ENCODE results near the gene MYCBP2.

The MYCBP2 gene

GRCh38 chr13:77022341-77022740 lies 304.6 kb downstream of the MYCBP2 start:
- H2BK15ac ChIP-seq (replicated peaks; ENCODE audit: low read depth) = no peak overlapping the region
- peaks cover 9% of the 10 kb centered on the region for H3K79me1 ChIP-seq (ENCODE audit: low read length)
- H3K4me1 ChIP-seq (ENCODE audit: control insufficient read depth, low read depth, low read length) = peaks cover 6% of the 10 kb centered on the region
- no peaks in the 10 kb centered on the region for H3K27me3 ChIP-seq (ENCODE audit: insufficient read depth, low read length, poor library complexity)
- H2BK120ac ChIP-seq (ENCODE audit: low read depth, low read length) = no peak overlapping the region
- no CpG with 5 or more reads among the region's 3 CpGs for WGBS (ENCODE audit: extremely low coverage, insufficient coverage, low lambda C conversion rate)
- H3K56ac ChIP-seq (ENCODE audit: low read length) = no peak overlapping the region
- H3K9ac ChIP-seq (ENCODE audit: low read length) = no peak overlapping the region
- DNase-seq = no peak
- no peaks in the 10 kb centered on the region for H3K36me3 ChIP-seq (ENCODE audit: control insufficient read depth, insufficient read depth, low read length)
- peak overlapping the region; percentile 51 for H3K18ac ChIP-seq (ENCODE audit: low read length)
- no peak overlapping the region for H3K4me2 ChIP-seq (ENCODE audit: low read length)
- H4K8ac ChIP-seq (ENCODE audit: low read depth, low read length) = no peak overlapping the region
- H4K5ac ChIP-seq (ENCODE audit: low read length) = no peak overlapping the region
- no peak overlapping the region for H2BK5ac ChIP-seq (ENCODE audit: low read length)
- H3K23ac ChIP-seq (ENCODE audit: low read length) = peak overlapping the region; percentile 50
- no peak overlapping the region for H3K4me3 ChIP-seq (ENCODE audit: low read length)
- H3K79me2 ChIP-seq (ENCODE audit: control insufficient read depth, insufficient read depth, low read length) = peaks cover 45% of the 10 kb centered on the region
- no peak overlapping the region for H3K27ac ChIP-seq (ENCODE audit: low read depth, low read length)
- H3K4ac ChIP-seq (ENCODE audit: low read depth, low read length) = no peak overlapping the region
- H2AK5ac ChIP-seq (ENCODE audit: low read length) = no peak overlapping the region

GRCh38 chr13:77019756-77020155 lies 307.1 kb downstream of the MYCBP2 start:
- Histone ChIP-seq H3K27me3 (ENCODE audit: insufficient read depth, low read length, poor library complexity) (no peaks in the 10 kb centered on the region), H3K36me3 (ENCODE audit: control insufficient read depth, insufficient read depth, low read length) (no peaks in the 10 kb centered on the region), H3K23ac (ENCODE audit: low read length) (no peak overlapping the region), H3K9ac (ENCODE audit: low read length) (no peak overlapping the region), H3K4me2 (ENCODE audit: low read length) (no peak overlapping the region), H3K4me1 (ENCODE audit: control insufficient read depth, low read depth, low read length) (peaks cover 6% of the 10 kb centered on the region), H3K79me2 (ENCODE audit: control insufficient read depth, insufficient read depth, low read length) (peaks cover 30% of the 10 kb centered on the region), H3K27ac (ENCODE audit: low read depth, low read length) (no peak overlapping the region), H3K4me3 (ENCODE audit: low read length) (no peak overlapping the region), H2BK5ac (ENCODE audit: low read length) (no peak overlapping the region), H4K8ac (ENCODE audit: low read depth, low read length) (no peak overlapping the region), H3K56ac (ENCODE audit: low read length) (no peak overlapping the region), H3K4ac (ENCODE audit: low read depth, low read length) (no peak overlapping the region), H2BK15ac (replicated peaks; ENCODE audit: low read depth) (no peak overlapping the region), H3K18ac (ENCODE audit: low read length) (no peak overlapping the region), H2BK120ac (ENCODE audit: low read depth, low read length) (no peak overlapping the region), H2AK5ac (ENCODE audit: low read length) (no peak overlapping the region), H4K5ac (ENCODE audit: low read length) (no peak overlapping the region), H3K79me1 (ENCODE audit: low read length) (peaks cover 9% of the 10 kb centered on the region)
- no peak for DNase-seq

- Histone ChIP-seq H3K4me1 (ENCODE audit: control insufficient read depth, low read depth, low read length) (no peaks in the 10 kb centered on the region), H3K4me2 (ENCODE audit: low read length) (no peak overlapping the region), H2BK120ac (ENCODE audit: low read depth, low read length) (no peak overlapping the region), H3K36me3 (ENCODE audit: control insufficient read depth, insufficient read depth, low read length) (no peaks in the 10 kb centered on the region), H4K8ac (ENCODE audit: low read depth, low read length) (no peak overlapping the region), H2BK5ac (ENCODE audit: low read length) (no peak overlapping the region), H2AK5ac (ENCODE audit: low read length) (no peak overlapping the region), H3K56ac (ENCODE audit: low read length) (no peak overlapping the region), H3K4me3 (ENCODE audit: low read length) (no peak overlapping the region), H4K5ac (ENCODE audit: low read length) (no peak overlapping the region), H3K23ac (ENCODE audit: low read length) (no peak overlapping the region), H3K79me1 (ENCODE audit: low read length) (peaks cover 6% of the 10 kb centered on the region), H2BK15ac (replicated peaks; ENCODE audit: low read depth) (no peak overlapping the region), H3K27ac (ENCODE audit: low read depth, low read length) (no peak overlapping the region), H3K9ac (ENCODE audit: low read length) (no peak overlapping the region), H3K18ac (ENCODE audit: low read length) (no peak overlapping the region), H3K4ac (ENCODE audit: low read depth, low read length) (no peak overlapping the region), H3K79me2 (ENCODE audit: control insufficient read depth, insufficient read depth, low read length) (peaks cover 11% of the 10 kb centered on the region), H3K27me3 (ENCODE audit: insufficient read depth, low read length, poor library complexity) (peaks cover 2% of the 10 kb centered on the region)
- WGBS (ENCODE audit: extremely low coverage, insufficient coverage, low lambda C conversion rate) = no CpG with 5 or more reads among the region's 6 CpGs
- no peak for DNase-seq
Observed at GRCh38 chr13:77016888-77017623, 309.8 kb downstream of the MYCBP2 start.

- H3K36me3 ChIP-seq (ENCODE audit: control insufficient read depth, insufficient read depth, low read length) = no peaks in the 10 kb centered on the region
- peaks cover 8% of the 10 kb centered on the region for H3K79me2 ChIP-seq (ENCODE audit: control insufficient read depth, insufficient read depth, low read length)
- WGBS (ENCODE audit: extremely low coverage, insufficient coverage, low lambda C conversion rate) = no CpG with 5 or more reads among the region's 3 CpGs
- H3K18ac ChIP-seq (ENCODE audit: low read length) = no peak overlapping the region
- peaks cover 2% of the 10 kb centered on the region for H3K27me3 ChIP-seq (ENCODE audit: insufficient read depth, low read length, poor library complexity)
- no peak overlapping the region for H2BK120ac ChIP-seq (ENCODE audit: low read depth, low read length)
- H3K9ac ChIP-seq (ENCODE audit: low read length) = no peak overlapping the region
- H4K8ac ChIP-seq (ENCODE audit: low read depth, low read length) = no peak overlapping the region
- H3K79me1 ChIP-seq (ENCODE audit: low read length) = peaks cover 6% of the 10 kb centered on the region
- no peak overlapping the region for H3K23ac ChIP-seq (ENCODE audit: low read length)
- no peak overlapping the region for H2BK5ac ChIP-seq (ENCODE audit: low read length)
- no peak overlapping the region for H2BK15ac ChIP-seq (replicated peaks; ENCODE audit: low read depth)
- H3K4me2 ChIP-seq (ENCODE audit: low read length) = no peak overlapping the region
- no peak overlapping the region for H3K4ac ChIP-seq (ENCODE audit: low read depth, low read length)
- DNase-seq = no peak
- H3K4me1 ChIP-seq (ENCODE audit: control insufficient read depth, low read depth, low read length) = no peaks in the 10 kb centered on the region
- H2AK5ac ChIP-seq (ENCODE audit: low read length) = no peak overlapping the region
- H4K5ac ChIP-seq (ENCODE audit: low read length) = no peak overlapping the region
- H3K56ac ChIP-seq (ENCODE audit: low read length) = no peak overlapping the region
- H3K4me3 ChIP-seq (ENCODE audit: low read length) = no peak overlapping the region
- no peak overlapping the region for H3K27ac ChIP-seq (ENCODE audit: low read depth, low read length)
Observed at GRCh38 chr13:77016251-77016812, 310.6 kb downstream of the MYCBP2 start.

GRCh38 chr13:77014906-77015685 lies 311.8 kb downstream of the MYCBP2 start:
- peaks cover 2% of the 10 kb centered on the region for H3K79me2 ChIP-seq (ENCODE audit: control insufficient read depth, insufficient read depth, low read length)
- no peak overlapping the region for H3K23ac ChIP-seq (ENCODE audit: low read length)
- H3K79me1 ChIP-seq (ENCODE audit: low read length) = peaks cover 4% of the 10 kb centered on the region
- no peak overlapping the region for H4K8ac ChIP-seq (ENCODE audit: low read depth, low read length)
- no peak overlapping the region for H3K9ac ChIP-seq (ENCODE audit: low read length)
- no peak for DNase-seq
- peaks cover 1% of the 10 kb centered on the region for H3K36me3 ChIP-seq (ENCODE audit: control insufficient read depth, insufficient read depth, low read length)
- H3K27ac ChIP-seq (ENCODE audit: low read depth, low read length) = no peak overlapping the region
- H4K5ac ChIP-seq (ENCODE audit: low read length) = no peak overlapping the region
- no peak overlapping the region for H2BK5ac ChIP-seq (ENCODE audit: low read length)
- no peak overlapping the region for H3K18ac ChIP-seq (ENCODE audit: low read length)
- H2BK15ac ChIP-seq (replicated peaks; ENCODE audit: low read depth) = no peak overlapping the region
- H3K4me3 ChIP-seq (ENCODE audit: low read length) = no peak overlapping the region
- no peaks in the 10 kb centered on the region for H3K4me1 ChIP-seq (ENCODE audit: control insufficient read depth, low read depth, low read length)
- no peak overlapping the region for H3K56ac ChIP-seq (ENCODE audit: low read length)
- H3K4me2 ChIP-seq (ENCODE audit: low read length) = no peak overlapping the region
- H3K4ac ChIP-seq (ENCODE audit: low read depth, low read length) = no peak overlapping the region
- H2AK5ac ChIP-seq (ENCODE audit: low read length) = no peak overlapping the region
- H2BK120ac ChIP-seq (ENCODE audit: low read depth, low read length) = no peak overlapping the region
- WGBS (ENCODE audit: extremely low coverage, insufficient coverage, low lambda C conversion rate) = no CpG with 5 or more reads among the region's 2 CpGs
- peaks cover 2% of the 10 kb centered on the region for H3K27me3 ChIP-seq (ENCODE audit: insufficient read depth, low read length, poor library complexity)

Measured in mesendoderm (in vitro differentiated cells).